Measurements from ENCODE around the gene THSD1.

DNA sequence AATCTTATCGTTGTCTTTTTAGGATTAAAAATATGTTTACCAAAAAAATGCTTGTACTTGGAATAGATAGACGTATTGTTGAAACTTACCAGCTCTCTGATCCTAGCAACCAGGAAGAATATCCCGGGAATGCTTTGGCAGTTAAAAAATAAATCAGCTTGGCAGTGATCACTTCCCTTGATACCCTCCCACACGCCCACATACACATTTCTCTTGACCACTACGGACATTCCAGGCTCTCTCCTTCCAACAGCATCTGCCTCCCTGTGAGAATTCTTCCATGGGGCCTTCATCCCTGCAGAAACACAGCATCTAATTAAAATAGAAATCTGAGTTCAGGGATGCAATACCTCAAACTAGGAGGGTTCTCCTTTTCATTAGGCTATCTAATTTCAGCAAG is 57.9 kb downstream of the THSD1 start:
- TF ChIP-seq CTCF (IDR thresholded peaks at IDR 0.05; ENCODE audit: low read depth, low read length): no peak
- no peak for TF ChIP-seq EZH2phosphoT487 (IDR thresholded peaks at IDR 0.05; ENCODE audit: low read depth)

All from OCI-LY3 (cell line).